Prostate gland (tissue), 2 donors: Measurements from ENCODE around the gene PNPT1. TPM values are rescaled to one million over a fixed set of nuclear protein-coding genes. Genes with fewer than 3 reads are reported as not detected.

Source experiments
- DNase-seq: peaks from one replicate; pipeline ENCODE4 v3.0.0-alpha.2; 2019; ENCODE audit warnings: low spot score
- H3K27ac ChIP-seq, 2 donors: fragments of 200-600 bp; sonication (generic); 2 replicates each; pipeline ENCODE4 v1.5.1; 2017 to 2019
- H3K27me3 ChIP-seq: fragments of 200-600 bp; sonication (generic); replicated peaks from 2 replicates; pipeline ENCODE4 v1.5.1; 2019; ENCODE audit not compliant: insufficient read depth
- H3K36me3 ChIP-seq, 2 donors: fragments of 200-600 bp; sonication (generic); 1 replicate in 1 of 2; 2 replicates in 1 of 2; pipeline versions ENCODE4 v1.5.1 to v1.8.1; 2017 to 2019
- H3K4me1 ChIP-seq: fragments of 200-600 bp; sonication (generic); replicated peaks from 2 replicates; pipeline ENCODE4 v1.5.1; 2019
- H3K4me3 ChIP-seq, 2 donors: fragments of 200-600 bp; sonication (generic); 2 replicates each; pipeline ENCODE4 v1.5.1; 2017 to 2019
- H3K9me3 ChIP-seq: fragments of 200-600 bp; sonication (generic); 2 replicates; pipeline ENCODE4 v1.5.1; 2017
- CTCF ChIP-seq, 4 experiments: fragments of 200-600 bp in 2 of 4; fragments of 450-650 bp in 2 of 4; sonication (generic) in 2 of 4; IDR thresholded peaks; 1 replicate in 3 of 4; 2 replicates in 1 of 4; pipeline ENCODE4 v1.5.1; 2016 to 2019; ENCODE audit warnings: antibody characterized with exemption in 4 of 4, mild to moderate bottlenecking in 2 of 4, moderate library complexity in 2 of 4
- POLR2A ChIP-seq: fragments of 450-650 bp; IDR thresholded peaks from one replicate; pipeline ENCODE4 v1.6.1; 2016; ENCODE audit warnings: antibody characterized with exemption, mild to moderate bottlenecking
- POLR2AphosphoS5 ChIP-seq: sonication (generic); formaldehyde crosslinking; IDR thresholded peaks from one replicate; pipeline ENCODE4 v1.6.1; 2017; ENCODE audit warnings: antibody characterized with exemption
- WGBS: methylation state at CpG from one replicate; pipeline ENCODE4 v1.1.5; 2018; 5-methylcytosine and 5-hydroxymethylcytosine counted together
- intact Hi-C: fragments of 100-400 bp; cut with DNase I; formaldehyde crosslinking; loops from one replicate; pipeline ENCODE4 v1.14.2; 2022
- total RNA-seq, 2 donors: library from RNA; depleted of rRNA; stranded (reverse); fragments of >200 nt; gene quantifications; one replicate each; pipeline ENCODE4 v1.1.0, GENCODE V29; 2016

The PNPT1 gene
- total RNA-seq, 2 donors from 2014 or later: 11.8 to 38.3 TPM

GRCh38 chr2:55668956-55669355, 24.7 kb downstream of the PNPT1 start:
- H3K27me3 ChIP-seq: no peaks in the 10 kb centered on the region

GRCh38 chr2:55653255-55653654, 40.4 kb downstream of the PNPT1 start:
- 97% methylated on average over 2 of the region's 2 CpGs for WGBS
- Histone ChIP-seq H3K4me3 (no peak overlapping the region), H3K27me3 (no peaks in the 10 kb centered on the region), H3K36me3 (no peaks in the 10 kb centered on the region), H3K27ac (no peak overlapping the region), H3K9me3 (no peaks in the 10 kb centered on the region), H3K4me1 (no peaks in the 10 kb centered on the region)
- no peak for DNase-seq
- intact Hi-C loops: no loop called here
- TF ChIP-seq POLR2A: no peak
- no peak for TF ChIP-seq CTCF (IDR thresholded peaks at IDR 0.05)
- TF ChIP-seq POLR2AphosphoS5: no peak

More at GRCh38 chr2:55668956-55669355, 24.7 kb downstream of the PNPT1 start:
- no peak overlapping the region for H3K4me3 ChIP-seq
- no peaks in the 10 kb centered on the region for H3K4me1 ChIP-seq
- intact Hi-C loops: no loop called here
- DNase-seq: no peak
- no peak for TF ChIP-seq POLR2A
- no peak for TF ChIP-seq POLR2AphosphoS5
- TF ChIP-seq CTCF (IDR thresholded peaks at IDR 0.05): no peak
- H3K36me3 ChIP-seq: peaks cover 0 to 7% of the 10 kb centered on the region in 2 donors
- no peaks in the 10 kb centered on the region for H3K9me3 ChIP-seq
- H3K27ac ChIP-seq: no peak overlapping the region

GRCh38 chr2:55649211-55649610, 44.4 kb downstream of the PNPT1 start:
- no peaks in the 10 kb centered on the region for H3K27me3 ChIP-seq
- TF ChIP-seq POLR2A (no peak), POLR2AphosphoS5 (no peak)
- H3K36me3 ChIP-seq: no peaks in the 10 kb centered on the region
- no peak for DNase-seq
- 100% methylated on average over 1 of the region's 1 CpG for WGBS
- H3K4me1 ChIP-seq: no peaks in the 10 kb centered on the region
- H3K27ac ChIP-seq: no peak overlapping the region
- no peaks in the 10 kb centered on the region for H3K9me3 ChIP-seq
- H3K4me3 ChIP-seq: no peak overlapping the region
- intact Hi-C loops: no loop called here

- 95% methylated on average over 3 of the region's 3 CpGs for WGBS
- H3K27me3 ChIP-seq: no peaks in the 10 kb centered on the region
- H3K4me1 ChIP-seq: no peaks in the 10 kb centered on the region
- H3K4me3 ChIP-seq: no peak overlapping the region
- H3K36me3 ChIP-seq: no peaks in the 10 kb centered on the region
- TF ChIP-seq CTCF (IDR thresholded peaks at IDR 0.05): no peak
- TF ChIP-seq POLR2AphosphoS5: no peak
- TF ChIP-seq POLR2A: no peak
- no peak overlapping the region for H3K27ac ChIP-seq
- H3K9me3 ChIP-seq: no peaks in the 10 kb centered on the region
- DNase-seq: no peak
- intact Hi-C loops: no loop called here
These were observed 56.8 kb downstream of the PNPT1 start for GRCh38 chr2:55636831-55637230.

- 95% methylated on average over 2 of the region's 2 CpGs for WGBS
- H3K4me3 ChIP-seq: no peak overlapping the region
- intact Hi-C loops: no loop called here
- no peak for DNase-seq
- H3K27me3 ChIP-seq: no peaks in the 10 kb centered on the region
- TF ChIP-seq POLR2AphosphoS5 (no peak), POLR2A (no peak), CTCF (IDR thresholded peaks at IDR 0.05) (no peak)
- no peaks in the 10 kb centered on the region for H3K4me1 ChIP-seq
- H3K27ac ChIP-seq: no peak overlapping the region
- H3K36me3 ChIP-seq: no peaks in the 10 kb centered on the region
- H3K9me3 ChIP-seq: no peaks in the 10 kb centered on the region
These were observed 64.7 kb downstream of the PNPT1 start for GRCh38 chr2:55628931-55629330.
